Activated CD4-positive, alpha-beta T cell treated with anti-CD3 and anti-CD28 coated beads for 24 hours (primary cell): ENCODE results near the gene SNTG2.

Source experiments
- DNase-seq, 2 donors: peaks; one replicate each; pipeline ENCODE4 v3.0.0-alpha.2; 2020; ENCODE audit warnings: low read depth in 2 of 2

SNTG2 gene

GRCh38 chr2:1310866-1311265, 360.2 kb downstream of the SNTG2 start:
- no peak for DNase-seq

- no peak for DNase-seq
Observed at GRCh38 chr2:1313240-1313924, 362.7 kb downstream of the SNTG2 start.

- no peak for DNase-seq
Observed at GRCh38 chr2:1314254-1314653, 363.6 kb downstream of the SNTG2 start.

- DNase-seq, result no peak
Observed at GRCh38 chr2:1318366-1319009, 367.8 kb downstream of the SNTG2 start.

GRCh38 chr2:1319393-1319792, 368.7 kb downstream of the SNTG2 start:
- no peak for DNase-seq

GRCh38 chr2:1321321-1321720, 370.7 kb downstream of the SNTG2 start:
- no peak for DNase-seq

GRCh38 chr2:1324884-1325283, 374.2 kb downstream of the SNTG2 start:
- DNase-seq, result no peak

- no peak for DNase-seq
Observed at GRCh38 chr2:1328684-1329083, 378.0 kb downstream of the SNTG2 start.

- DNase-seq, result no peak
Observed at GRCh38 chr2:1339388-1340140, 388.9 kb downstream of the SNTG2 start.

GRCh38 chr2:1340141-1340512, 389.5 kb downstream of the SNTG2 start:
- no peak for DNase-seq

GRCh38 chr2:1341404-1342120, 390.9 kb downstream of the SNTG2 start:
- no peak for DNase-seq

- no peak for DNase-seq
Observed at GRCh38 chr2:1348789-1349188, 398.1 kb downstream of the SNTG2 start.

GRCh38 chr2:1350111-1350510, 399.5 kb downstream of the SNTG2 start:
- DNase-seq, result no peak

- no peak for DNase-seq
Observed at GRCh38 chr2:1353124-1353523, 402.5 kb downstream of the SNTG2 start.

- no peak for DNase-seq
Observed at GRCh38 chr2:1353543-1353942, 402.9 kb downstream of the SNTG2 start.

- DNase-seq, result no peak
Observed at GRCh38 chr2:1360144-1360543, 409.5 kb downstream of the SNTG2 start.

- DNase-seq, result no peak
Observed at GRCh38 chr2:1360557-1361250, 410.1 kb downstream of the SNTG2 start.

GRCh38 chr2:1363367-1363766, 412.7 kb downstream of the SNTG2 start:
- DNase-seq, result no peak

- peak in 1 of 2 donors; percentile 1 for DNase-seq
Observed at GRCh38 chr2:1366546-1367134, 416.0 kb downstream of the SNTG2 start.

GRCh38 chr2:1367601-1368000, 417.0 kb downstream of the SNTG2 start:
- no peak for DNase-seq

GRCh38 chr2:1369905-1370304, 419.3 kb downstream of the SNTG2 start:
- DNase-seq, result no peak
